RWPE1 (cell line): ENCODE data around the gene MDFIC.

Experiments used
- CTCF ChIA-PET: fragments of 350-600 bp; sonication (Branson Sonifier 250); formaldehyde crosslinking; extraction: SDS; loops from one replicate; lab custom pipeline; 2021; lab: Yijun Ruan, JAX
- POLR2A ChIA-PET: fragments of 400-600 bp; formaldehyde crosslinking; extraction: SDS; loops from one replicate; lab custom pipeline; 2020; ENCODE audit warnings: antibody characterized with exemption; ENCODE audit not compliant: low non-redundant PET; lab: Yijun Ruan, JAX
- DNase-seq: peaks from one replicate; pipeline ENCODE4 v3.0.0; 2012; ENCODE audit warnings: low spot score
- H3K27ac ChIP-seq: fragments of 450-650 bp; 2 replicates; pipeline ENCODE4 v1.5.1; 2017
- TF ChIP-seq, protein P1 (sequence below): fragments of 450-650 bp; conservative IDR thresholded peaks from 2 replicates; pipeline ENCODE4 v1.5.1; 2017; ENCODE audit warnings: low read depth, mild to moderate bottlenecking

Gene MDFIC

DNA sequence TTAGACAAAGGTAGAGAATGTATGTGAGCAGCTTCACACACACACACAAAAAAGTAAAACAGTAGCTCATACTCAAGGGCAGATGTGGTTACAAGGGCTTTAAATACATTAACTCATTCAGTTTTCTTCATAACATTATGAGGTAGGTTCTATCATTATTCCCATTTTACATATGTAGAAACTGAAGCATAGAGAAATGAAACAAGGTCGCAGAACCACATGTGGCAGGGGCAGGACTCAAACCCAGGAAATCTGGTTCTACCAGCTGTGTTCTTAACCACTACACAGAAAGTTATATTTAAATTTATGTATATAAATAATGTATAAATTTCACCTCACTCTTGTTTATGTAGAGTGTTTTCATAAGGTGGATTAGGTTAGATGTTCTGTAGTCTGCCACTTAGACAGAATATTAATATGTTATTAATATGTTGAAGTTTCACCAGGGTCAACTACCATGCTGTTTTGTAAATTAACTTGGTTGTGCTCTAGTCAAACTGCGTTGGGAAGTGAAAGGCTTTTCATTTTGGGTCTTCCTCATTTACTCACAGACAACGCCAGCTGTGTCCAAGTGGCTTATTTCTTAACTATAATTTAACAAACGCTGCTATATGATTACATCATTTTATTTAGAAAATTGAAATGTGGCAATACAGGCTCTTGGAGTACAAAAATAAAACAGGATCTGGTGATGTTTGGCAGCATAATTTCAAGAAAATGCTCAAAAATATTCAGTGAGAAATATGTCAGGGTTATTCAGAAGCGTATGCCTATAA lies 138.4 kb downstream of the MDFIC start:
- no peak for DNase-seq
- TF ChIP-seq, protein P1, sequence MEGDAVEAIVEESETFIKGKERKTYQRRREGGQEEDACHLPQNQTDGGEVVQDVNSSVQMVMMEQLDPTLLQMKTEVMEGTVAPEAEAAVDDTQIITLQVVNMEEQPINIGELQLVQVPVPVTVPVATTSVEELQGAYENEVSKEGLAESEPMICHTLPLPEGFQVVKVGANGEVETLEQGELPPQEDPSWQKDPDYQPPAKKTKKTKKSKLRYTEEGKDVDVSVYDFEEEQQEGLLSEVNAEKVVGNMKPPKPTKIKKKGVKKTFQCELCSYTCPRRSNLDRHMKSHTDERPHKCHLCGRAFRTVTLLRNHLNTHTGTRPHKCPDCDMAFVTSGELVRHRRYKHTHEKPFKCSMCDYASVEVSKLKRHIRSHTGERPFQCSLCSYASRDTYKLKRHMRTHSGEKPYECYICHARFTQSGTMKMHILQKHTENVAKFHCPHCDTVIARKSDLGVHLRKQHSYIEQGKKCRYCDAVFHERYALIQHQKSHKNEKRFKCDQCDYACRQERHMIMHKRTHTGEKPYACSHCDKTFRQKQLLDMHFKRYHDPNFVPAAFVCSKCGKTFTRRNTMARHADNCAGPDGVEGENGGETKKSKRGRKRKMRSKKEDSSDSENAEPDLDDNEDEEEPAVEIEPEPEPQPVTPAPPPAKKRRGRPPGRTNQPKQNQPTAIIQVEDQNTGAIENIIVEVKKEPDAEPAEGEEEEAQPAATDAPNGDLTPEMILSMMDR, result no peak
- CTCF ChIA-PET, result no interaction called here
- POLR2A ChIA-PET, result no interaction called here
- H3K27ac ChIP-seq, result no peak overlapping the region

DNA sequence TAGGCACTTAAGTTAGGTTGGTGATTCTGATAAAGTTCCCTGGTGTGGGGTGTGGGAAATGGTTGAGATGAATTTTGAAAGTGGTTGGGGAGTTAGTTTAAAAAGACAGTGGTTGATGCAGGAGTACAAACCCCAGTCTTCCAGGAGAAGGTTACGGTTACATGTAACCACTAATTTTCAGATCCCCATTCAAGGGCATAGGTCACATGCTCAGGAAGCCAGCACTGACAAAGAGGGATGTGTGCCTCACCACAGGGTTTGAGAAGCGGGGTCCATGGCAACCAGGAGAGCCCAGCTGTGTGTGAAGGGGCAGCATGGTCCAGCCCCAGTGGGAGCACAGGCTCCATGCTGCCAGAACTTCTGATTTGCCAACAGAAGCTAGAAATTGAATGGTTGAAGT lies 144.2 kb downstream of the MDFIC start:
- TF ChIP-seq, protein P1, result no peak
- DNase-seq, result no peak
- ChIA-PET CTCF (no interaction called here), POLR2A (no interaction called here)
- no peak overlapping the region for H3K27ac ChIP-seq

DNA sequence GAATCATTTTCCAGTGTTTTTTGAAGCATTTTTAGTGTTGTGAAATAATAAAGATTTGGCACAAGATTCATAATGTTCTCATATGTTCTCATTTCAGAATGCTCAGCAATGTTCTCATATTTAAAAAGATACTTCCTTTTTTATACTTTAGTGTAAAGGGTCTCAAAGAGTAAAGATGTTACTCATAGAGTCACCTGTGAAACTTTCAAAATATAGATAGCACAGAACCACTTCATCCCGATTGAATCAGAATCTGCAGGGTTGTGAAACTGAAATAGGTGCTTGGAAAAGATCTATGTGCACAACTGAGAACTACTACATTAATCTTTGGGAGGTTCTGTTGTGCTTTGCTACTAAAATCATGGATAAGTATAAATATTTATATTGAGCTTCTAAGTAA lies 144.7 kb downstream of the MDFIC start:
- no peak overlapping the region for H3K27ac ChIP-seq
- CTCF ChIA-PET, result no interaction called here

DNA sequence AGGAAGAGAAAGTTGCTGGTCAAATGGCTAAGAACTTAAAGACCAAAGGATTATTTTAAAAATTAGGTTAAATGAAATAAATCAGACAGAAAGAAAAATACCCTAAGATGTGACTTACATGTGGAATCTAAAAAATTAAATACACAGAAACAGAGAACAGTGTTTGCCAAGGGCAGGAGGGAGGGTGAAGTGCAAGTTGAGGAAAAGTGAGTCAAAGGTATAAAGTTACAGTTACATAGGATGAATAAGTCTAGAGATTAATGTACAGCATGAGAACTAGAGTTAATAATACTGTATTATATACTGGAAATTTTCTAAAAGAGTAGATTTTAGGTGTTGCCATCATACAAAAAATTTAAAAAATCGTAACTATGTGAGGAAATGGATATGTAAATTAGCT lies 146.3 kb downstream of the MDFIC start:
- ChIA-PET CTCF (interaction anchor here (0.6 kb wide), 2 partner anchors 145 to 214 kb away, joined by 3 to 5 read pairs; no protein-coding TSS in a partner anchor), POLR2A (no interaction called here)
- DNase-seq, result no peak
- TF ChIP-seq, protein P1, result no peak
- H3K27ac ChIP-seq, result no peak overlapping the region

More for the DNA sequence above, 144.7 kb downstream of the MDFIC start:
- TF ChIP-seq, protein P1, result no peak
- no peak for DNase-seq
- POLR2A ChIA-PET, result no interaction called here
